ENCODE measurements around the gene FDX1. TPM values are rescaled to one million over a fixed set of nuclear protein-coding genes. Genes with fewer than 3 reads are reported as not detected.

Gene FDX1
- polyA plus RNA-seq, 1 donor from 2014 or later, result 14.3 TPM

DNA sequence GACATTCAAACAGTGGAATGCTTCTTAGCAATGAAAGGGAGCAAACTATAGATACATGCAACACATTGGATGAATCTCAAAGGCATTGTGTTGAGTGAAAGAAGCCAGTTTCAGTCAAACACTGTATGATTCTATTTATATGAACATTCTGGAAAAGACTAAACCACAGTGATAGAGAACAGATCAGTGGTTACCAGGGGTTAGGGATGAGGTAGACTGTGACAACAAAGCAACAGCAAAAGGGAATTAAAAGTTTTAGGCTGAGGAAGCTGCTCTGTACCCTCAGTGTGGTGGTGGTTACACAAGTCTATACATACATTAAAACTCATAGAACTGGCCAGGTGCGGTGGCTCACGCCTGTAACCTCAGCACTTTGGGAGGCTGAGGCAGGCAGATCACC is 23.0 kb downstream of the FDX1 start:
- Histone ChIP-seq H3K9ac (ENCODE audit: low read length) (no peak overlapping the region), H3K9me3 (ENCODE audit: low read length) (no peaks in the 10 kb centered on the region), H3K4me2 (ENCODE audit: low read length) (no peak overlapping the region), H4K20me1 (ENCODE audit: insufficient read depth) (no peaks in the 10 kb centered on the region), H3K79me2 (replicated peaks; ENCODE audit: insufficient read depth, low read length) (peaks cover 6% of the 10 kb centered on the region), H3K4me3 (ENCODE audit: low read length) (no peak overlapping the region), H3K36me3 (ENCODE audit: insufficient read depth, low read length) (no peaks in the 10 kb centered on the region), H3K27ac (ENCODE audit: low read length) (no peak overlapping the region), H3F3A (ENCODE audit: insufficient read depth, low read length, poor library complexity, severe bottlenecking) (no peaks in the 10 kb centered on the region), H2AFZ (ENCODE audit: low read depth, low read length) (no peak overlapping the region), H3K9me2 (ENCODE audit: insufficient read depth, low read length) (no peaks in the 10 kb centered on the region), H3K27me3 (ENCODE audit: insufficient read depth, low read depth, low read length) (no peaks in the 10 kb centered on the region)
- TF ChIP-seq MXI1 (conservative IDR thresholded peaks at IDR 0.05; ENCODE audit: poor library complexity, severe bottlenecking) (no peak), POLR2AphosphoS5 (IDR thresholded peaks at IDR 0.05) (no peak), EP300 (conservative IDR thresholded peaks at IDR 0.05; ENCODE audit: poor library complexity, severe bottlenecking) (no peak), RAD21 (conservative IDR thresholded peaks at IDR 0.05) (no peak), SMC3 (conservative IDR thresholded peaks at IDR 0.05; ENCODE audit: poor library complexity) (no peak), EZH2 (IDR thresholded peaks at IDR 0.05; ENCODE audit: borderline replicate concordance, insufficient read depth, low read length, poor library complexity, severe bottlenecking) (no peak), TAF1 (IDR thresholded peaks at IDR 0.05; ENCODE audit: low read depth) (no peak)
- TF ChIP-seq, protein P1, sequence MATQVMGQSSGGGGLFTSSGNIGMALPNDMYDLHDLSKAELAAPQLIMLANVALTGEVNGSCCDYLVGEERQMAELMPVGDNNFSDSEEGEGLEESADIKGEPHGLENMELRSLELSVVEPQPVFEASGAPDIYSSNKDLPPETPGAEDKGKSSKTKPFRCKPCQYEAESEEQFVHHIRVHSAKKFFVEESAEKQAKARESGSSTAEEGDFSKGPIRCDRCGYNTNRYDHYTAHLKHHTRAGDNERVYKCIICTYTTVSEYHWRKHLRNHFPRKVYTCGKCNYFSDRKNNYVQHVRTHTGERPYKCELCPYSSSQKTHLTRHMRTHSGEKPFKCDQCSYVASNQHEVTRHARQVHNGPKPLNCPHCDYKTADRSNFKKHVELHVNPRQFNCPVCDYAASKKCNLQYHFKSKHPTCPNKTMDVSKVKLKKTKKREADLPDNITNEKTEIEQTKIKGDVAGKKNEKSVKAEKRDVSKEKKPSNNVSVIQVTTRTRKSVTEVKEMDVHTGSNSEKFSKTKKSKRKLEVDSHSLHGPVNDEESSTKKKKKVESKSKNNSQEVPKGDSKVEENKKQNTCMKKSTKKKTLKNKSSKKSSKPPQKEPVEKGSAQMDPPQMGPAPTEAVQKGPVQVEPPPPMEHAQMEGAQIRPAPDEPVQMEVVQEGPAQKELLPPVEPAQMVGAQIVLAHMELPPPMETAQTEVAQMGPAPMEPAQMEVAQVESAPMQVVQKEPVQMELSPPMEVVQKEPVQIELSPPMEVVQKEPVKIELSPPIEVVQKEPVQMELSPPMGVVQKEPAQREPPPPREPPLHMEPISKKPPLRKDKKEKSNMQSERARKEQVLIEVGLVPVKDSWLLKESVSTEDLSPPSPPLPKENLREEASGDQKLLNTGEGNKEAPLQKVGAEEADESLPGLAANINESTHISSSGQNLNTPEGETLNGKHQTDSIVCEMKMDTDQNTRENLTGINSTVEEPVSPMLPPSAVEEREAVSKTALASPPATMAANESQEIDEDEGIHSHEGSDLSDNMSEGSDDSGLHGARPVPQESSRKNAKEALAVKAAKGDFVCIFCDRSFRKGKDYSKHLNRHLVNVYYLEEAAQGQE (IDR thresholded peaks at IDR 0.05; ENCODE audit: borderline replicate concordance), result no peak
- TF ChIP-seq, protein P2, sequence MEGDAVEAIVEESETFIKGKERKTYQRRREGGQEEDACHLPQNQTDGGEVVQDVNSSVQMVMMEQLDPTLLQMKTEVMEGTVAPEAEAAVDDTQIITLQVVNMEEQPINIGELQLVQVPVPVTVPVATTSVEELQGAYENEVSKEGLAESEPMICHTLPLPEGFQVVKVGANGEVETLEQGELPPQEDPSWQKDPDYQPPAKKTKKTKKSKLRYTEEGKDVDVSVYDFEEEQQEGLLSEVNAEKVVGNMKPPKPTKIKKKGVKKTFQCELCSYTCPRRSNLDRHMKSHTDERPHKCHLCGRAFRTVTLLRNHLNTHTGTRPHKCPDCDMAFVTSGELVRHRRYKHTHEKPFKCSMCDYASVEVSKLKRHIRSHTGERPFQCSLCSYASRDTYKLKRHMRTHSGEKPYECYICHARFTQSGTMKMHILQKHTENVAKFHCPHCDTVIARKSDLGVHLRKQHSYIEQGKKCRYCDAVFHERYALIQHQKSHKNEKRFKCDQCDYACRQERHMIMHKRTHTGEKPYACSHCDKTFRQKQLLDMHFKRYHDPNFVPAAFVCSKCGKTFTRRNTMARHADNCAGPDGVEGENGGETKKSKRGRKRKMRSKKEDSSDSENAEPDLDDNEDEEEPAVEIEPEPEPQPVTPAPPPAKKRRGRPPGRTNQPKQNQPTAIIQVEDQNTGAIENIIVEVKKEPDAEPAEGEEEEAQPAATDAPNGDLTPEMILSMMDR (IDR thresholded peaks at IDR 0.05; ENCODE audit: poor library complexity, severe bottlenecking), result no peak

DNA sequence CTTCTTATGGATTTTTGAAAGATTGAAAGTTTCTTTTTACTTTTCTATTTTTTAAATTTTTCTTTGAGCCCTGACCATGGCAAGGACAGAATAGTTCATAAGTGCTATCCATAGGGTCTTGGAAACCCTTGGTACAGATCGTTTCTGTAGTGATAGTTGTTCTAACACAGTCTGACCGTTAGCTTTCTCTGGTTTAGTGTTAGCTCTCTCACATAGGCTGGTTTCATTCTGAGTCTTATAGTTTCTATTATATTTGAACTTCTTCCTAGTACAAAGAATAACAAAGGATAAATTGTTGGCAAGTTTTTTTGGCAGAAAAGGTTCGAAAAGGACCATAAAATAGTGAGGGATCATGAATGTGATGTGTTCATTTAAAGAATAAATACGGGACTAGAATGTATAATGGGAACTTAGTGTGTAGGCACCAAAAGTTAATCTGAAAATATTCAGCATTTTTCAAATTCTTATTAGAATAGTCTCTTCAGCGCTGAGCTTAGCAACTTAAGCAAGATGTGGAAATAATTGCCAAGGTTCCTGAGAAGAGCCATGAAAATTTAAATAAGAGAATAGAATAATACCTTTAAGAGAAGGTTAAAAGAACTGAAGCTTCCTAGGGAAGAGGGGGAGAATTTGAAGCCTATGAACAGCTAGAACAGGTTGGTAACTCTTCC is 24.1 kb downstream of the FDX1 start:
- Histone ChIP-seq H3K4me2 (ENCODE audit: low read length) (no peak overlapping the region), H2AFZ (ENCODE audit: low read depth, low read length) (no peak overlapping the region), H3K9me3 (ENCODE audit: low read length) (no peaks in the 10 kb centered on the region), H3K27ac (ENCODE audit: low read length) (no peak overlapping the region), H3F3A (ENCODE audit: insufficient read depth, low read length, poor library complexity, severe bottlenecking) (no peaks in the 10 kb centered on the region), H3K9me2 (ENCODE audit: insufficient read depth, low read length) (no peaks in the 10 kb centered on the region), H3K79me2 (replicated peaks; ENCODE audit: insufficient read depth, low read length) (peaks cover 6% of the 10 kb centered on the region), H3K27me3 (ENCODE audit: insufficient read depth, low read depth, low read length) (no peaks in the 10 kb centered on the region), H4K20me1 (ENCODE audit: insufficient read depth) (no peaks in the 10 kb centered on the region), H3K9ac (ENCODE audit: low read length) (no peak overlapping the region), H3K4me3 (ENCODE audit: low read length) (no peak overlapping the region), H3K36me3 (ENCODE audit: insufficient read depth, low read length) (no peaks in the 10 kb centered on the region)
- TF ChIP-seq RAD21 (conservative IDR thresholded peaks at IDR 0.05) (no peak), EP300 (conservative IDR thresholded peaks at IDR 0.05; ENCODE audit: poor library complexity, severe bottlenecking) (no peak), POLR2AphosphoS5 (IDR thresholded peaks at IDR 0.05) (no peak), EZH2 (IDR thresholded peaks at IDR 0.05; ENCODE audit: borderline replicate concordance, insufficient read depth, low read length, poor library complexity, severe bottlenecking) (no peak), SMC3 (conservative IDR thresholded peaks at IDR 0.05; ENCODE audit: poor library complexity) (no peak), TAF1 (IDR thresholded peaks at IDR 0.05; ENCODE audit: low read depth) (no peak), MXI1 (conservative IDR thresholded peaks at IDR 0.05; ENCODE audit: poor library complexity, severe bottlenecking) (no peak)
- TF ChIP-seq, protein P2 (IDR thresholded peaks at IDR 0.05; ENCODE audit: poor library complexity, severe bottlenecking), result no peak
- TF ChIP-seq, protein P1 (IDR thresholded peaks at IDR 0.05; ENCODE audit: borderline replicate concordance), result no peak

Data from neural cell (in vitro differentiated cells).